Right hindlimb (tissue), 1 donor: ENCODE data around the gene XRCC6.
"Not testable (repeated sequence)": the region's sequence is repeated elsewhere in the genome, so short reads cannot be mapped to it uniquely, and the experiment has no call there.

Experiments used
- DNase-seq: peaks from one replicate; pipeline ENCODE4 v3.0.0-alpha.2; 2018

The XRCC6 gene

DNA sequence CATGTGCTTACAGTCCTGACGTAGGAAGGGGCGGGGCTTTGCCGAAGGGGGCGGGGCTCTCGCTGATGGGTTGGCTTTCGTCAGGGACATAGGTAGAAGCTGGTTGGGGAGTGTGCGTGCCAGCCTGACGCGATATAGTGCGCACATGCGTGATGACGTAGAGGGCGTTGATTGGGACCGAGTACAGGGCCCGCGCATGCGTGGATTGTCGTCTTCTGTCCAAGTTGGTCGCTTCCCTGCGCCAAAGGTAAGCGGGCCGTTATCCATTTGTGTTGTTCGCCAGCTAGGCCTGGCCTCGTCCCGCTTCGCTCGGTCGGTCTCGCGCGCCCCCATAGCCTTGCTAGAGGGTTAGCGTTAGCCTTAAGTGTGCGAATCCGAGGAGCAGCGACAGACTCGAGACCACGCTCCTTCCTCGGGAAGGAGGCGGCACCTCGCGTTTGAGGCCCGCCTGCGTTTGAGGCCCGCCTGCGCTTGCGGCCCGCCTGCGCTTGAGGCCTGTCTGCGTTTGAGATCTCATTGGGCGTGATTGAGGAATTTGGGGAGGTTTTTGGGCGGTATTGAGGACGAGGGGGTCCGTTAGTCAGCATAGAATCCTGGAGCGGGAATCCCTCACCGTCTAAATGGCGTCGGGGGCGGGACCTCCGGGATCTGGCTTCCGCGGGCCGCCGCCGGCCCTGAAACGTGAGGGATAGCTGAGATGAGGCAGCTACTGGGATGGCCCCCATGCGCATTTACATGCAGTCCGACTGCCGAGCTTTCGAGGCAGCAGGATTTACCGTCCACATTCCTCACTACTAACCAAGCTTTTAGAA, at the start of gene XRCC6:
Gene XRCC6 (plus strand): TSS at position 197 of the 812 bp plus-strand sequence. CDS start 710 bp downstream, outside the sequence.
- DNase-seq = peak; percentile 100

DNA sequence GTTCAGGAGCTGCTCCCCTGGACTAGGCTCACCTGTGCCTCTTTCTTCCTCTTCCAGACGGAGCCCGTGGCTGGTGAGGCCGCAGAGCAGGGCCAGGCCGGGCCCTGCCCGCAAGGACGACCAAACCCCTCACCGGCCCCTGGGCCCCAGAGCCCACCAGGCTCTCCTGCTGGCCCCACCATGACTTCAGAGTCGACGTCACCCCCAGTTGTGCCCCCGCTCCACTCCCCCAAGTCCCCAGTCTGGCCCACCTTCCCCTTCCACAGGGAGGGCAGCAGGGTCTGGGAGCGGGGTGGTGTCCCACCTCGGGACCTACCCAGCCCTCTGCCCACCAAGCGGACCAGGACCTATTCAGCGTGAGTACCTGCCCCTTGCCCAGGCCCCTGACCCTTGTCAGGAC, 49.3 kb upstream of the XRCC6 start:
- DNase-seq = no peak

DNA sequence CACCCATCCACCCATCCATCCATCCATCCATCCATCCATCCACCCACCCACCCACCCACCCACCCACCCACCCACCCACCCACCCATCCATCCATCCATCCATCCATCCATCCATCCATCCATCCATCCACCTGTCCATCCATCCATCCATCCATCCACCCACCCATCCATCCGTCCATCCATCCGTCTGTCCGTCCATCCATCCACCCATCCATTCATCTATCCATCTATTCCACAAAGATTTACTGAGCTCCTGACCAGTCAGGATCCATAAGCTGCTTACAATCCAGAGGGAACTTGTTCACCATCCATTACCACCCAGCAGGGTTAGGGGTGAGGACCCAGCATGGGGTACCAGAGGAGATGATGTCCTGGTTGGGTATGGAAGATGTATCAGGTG, 48.8 kb upstream of the XRCC6 start:
- not testable (repeated sequence) for DNase-seq

DNA sequence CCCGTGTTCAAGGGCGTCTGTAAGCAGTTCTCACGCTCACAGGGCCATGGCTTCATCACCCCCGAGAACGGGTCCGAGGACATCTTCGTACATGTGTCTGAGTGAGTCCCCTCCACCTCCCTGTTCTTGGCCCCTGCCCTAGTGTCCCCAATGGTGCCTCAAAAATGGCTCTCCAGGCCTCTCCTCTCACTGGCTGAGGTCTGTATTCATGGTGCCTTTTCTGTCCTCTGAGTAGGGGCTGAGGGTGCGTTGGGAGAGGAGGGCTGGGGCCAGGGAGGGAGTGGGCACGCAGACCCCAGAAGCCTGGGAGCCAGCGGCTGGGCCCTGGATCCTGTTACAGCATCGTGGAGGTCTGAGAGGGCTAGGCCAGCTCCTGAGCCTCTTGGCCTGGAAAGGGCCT, 47.4 kb upstream of the XRCC6 start:
- no peak for DNase-seq

DNA sequence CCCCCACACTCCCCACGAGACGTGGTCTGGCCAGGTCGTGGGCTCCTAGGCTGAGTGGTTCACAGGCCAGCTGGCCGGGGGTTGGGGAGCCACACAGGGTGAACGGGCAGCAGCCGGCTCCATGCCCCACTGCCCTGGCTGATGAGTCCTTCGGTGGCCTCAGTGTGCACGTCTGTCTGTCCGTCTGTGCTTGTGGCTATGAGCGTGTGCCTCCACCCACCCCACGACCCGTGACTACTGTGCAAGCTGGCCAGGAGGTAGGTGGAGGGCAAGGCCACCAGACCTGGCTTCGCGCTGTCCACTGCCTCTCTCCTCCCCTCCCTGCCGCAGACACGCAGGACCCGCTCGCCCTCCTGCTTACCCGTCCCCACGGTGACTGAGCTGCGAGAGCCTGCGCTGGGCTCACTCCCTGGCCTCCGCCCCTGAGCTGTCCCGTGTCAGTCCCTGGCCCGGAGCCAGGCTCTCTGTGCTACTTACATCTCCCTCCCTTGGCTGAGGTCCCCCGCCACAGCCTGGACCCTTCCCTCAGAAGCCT, 46.2 kb upstream of the XRCC6 start:
- DNase-seq = peak; percentile 44

DNA sequence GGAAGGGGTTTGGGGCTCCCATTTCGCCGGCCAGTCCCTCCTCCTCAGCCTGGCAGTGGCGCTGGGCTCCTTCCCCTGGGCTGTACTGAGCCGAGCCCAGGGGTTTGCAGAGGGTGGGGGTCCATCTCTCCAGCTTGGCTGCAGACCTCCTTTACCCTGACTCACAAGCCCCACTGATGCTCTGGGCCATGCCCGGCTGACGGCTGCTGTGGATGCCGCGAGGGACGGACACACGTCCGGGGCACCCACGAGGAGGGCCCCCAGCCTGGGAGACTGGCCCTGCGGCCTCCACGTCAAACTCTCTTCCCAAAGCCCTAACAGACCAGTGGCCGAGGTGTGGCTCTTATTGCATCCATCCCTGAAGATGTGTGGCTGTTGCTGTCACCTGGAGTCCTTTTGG, 45.6 kb upstream of the XRCC6 start:
- no peak for DNase-seq

DNA sequence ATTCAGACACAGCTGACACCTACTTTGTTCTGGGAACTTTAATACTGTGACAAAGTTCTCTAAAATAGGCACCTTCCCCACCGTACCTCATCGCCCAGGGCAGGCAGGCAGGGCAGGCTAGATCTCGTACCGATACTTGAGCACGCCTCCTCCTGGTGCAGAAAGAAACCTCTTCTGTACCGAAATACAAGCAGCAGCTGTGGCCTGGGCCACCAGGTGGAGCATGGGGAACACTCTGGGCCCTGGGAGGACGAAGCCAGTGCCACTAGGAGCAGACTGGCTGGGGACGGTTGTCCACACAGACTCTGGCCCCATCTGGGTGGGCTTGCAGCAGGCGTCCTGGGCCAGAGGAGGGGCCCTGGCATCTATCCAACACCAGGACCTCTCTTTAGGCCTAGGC, 44.2 kb upstream of the XRCC6 start:
- peak; percentile 49 for DNase-seq

DNA sequence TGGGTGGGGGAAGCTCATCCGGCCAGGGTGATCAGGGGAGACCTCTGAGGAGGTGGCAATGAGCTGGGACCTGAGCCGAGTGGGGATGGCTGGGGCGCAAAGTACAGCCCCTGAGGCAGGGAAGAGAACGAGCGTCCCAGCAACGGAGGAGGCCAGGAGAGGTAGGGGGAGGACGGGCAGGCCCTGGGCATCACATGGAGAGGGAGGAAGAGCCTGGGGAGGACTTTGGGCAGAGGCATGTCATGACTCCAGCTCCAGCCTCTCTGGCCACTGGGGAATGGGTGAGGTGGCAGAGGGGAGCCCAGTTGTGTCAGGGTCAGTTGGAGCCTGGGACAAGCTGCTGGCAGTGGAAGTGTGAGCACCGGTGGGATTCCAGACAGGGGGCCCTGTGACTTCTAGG, 43.0 kb upstream of the XRCC6 start:
- no peak for DNase-seq

DNA sequence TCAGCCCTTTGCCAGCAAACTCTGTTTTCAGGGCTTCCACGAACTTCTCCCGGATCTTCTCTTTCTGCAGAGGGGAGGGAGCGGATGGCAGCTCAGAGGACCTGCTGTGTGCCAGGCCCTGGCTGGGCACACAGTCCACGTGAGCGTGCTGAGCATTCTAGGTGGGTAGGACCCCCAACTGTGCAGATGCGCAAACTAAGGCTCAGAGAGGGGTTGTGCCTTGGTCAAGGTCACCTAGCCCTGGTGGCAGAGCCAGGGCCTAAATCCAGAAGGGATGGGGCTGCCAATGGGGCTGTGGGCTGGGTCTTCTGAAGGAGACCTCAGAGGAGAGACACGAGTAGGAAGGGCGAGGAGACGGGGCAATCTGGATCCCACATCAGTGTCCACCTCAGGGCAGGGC, 42.3 kb upstream of the XRCC6 start:
- no peak for DNase-seq

DNA sequence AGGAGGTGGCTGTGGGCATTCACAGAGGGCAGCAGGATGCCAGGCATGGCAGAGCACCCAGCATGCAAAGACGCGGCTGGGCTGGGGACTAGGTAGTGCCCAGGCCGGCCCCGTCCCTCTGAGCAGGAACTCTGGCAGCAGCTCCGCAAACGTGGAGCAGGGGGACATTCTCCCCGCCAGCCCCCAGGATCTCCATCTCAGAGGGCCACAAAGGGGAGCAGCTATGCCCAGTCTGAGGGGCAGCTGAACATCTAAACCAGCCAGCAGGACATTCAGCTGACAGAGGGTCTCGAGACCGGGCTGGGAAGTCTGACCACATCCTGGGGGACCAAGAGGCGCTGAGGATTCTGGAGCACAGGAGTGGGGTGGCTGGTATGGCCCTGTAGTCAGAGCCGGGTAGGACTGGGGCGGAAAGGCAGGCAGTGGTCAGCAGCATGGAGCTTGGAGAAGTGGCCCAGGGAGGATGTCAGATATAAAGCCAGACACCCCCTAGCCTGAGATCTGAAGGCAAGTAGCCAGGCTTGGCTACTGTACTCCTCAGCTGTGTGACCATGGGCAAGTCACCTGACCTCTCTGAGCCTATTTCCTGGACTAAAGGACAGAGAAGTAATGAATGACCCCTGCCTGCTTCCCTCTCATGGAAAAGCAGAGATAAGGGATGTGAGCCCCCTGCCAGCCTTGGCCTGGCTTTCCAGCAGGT, 41.6 kb upstream of the XRCC6 start:
- DNase-seq = no peak

DNA sequence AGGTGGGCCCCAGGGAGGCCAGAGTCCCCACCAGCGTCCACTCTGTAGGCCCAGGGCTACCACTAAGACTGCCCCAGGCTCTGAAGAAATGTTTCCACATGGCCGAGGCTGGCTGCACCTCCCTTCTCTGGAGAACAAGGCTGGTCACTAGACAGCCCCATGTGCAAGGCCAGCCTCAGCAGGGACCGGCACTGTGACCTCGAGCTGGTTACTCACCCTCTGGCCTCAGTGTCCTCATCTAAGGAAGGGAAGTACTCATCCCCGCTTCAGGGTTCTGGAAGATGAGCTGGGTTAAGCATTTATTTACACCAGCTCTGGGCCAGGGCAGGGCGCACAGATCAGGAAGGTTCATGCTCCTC, 41.1 kb upstream of the XRCC6 start:
- DNase-seq = no peak

DNA sequence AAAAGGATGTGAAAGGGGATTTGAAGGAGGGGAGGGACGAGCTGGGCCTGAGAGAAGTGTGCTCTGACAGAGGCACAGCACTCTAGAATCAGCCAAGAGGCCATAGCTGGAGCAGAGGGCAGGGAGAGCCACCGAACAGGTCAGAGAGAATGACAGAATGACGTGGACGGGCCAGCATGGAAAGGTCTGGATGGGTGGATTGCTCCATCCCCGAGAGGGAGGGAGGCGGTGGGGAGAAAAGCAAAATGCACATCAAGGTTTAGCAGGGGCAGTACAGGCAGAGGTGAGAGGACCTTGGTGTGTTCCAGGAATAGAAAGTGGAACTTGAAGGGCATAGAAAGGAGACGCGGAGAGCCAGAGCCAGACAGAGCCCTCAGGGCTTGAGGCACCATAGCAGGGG, 38.4 kb upstream of the XRCC6 start:
- no peak for DNase-seq

DNA sequence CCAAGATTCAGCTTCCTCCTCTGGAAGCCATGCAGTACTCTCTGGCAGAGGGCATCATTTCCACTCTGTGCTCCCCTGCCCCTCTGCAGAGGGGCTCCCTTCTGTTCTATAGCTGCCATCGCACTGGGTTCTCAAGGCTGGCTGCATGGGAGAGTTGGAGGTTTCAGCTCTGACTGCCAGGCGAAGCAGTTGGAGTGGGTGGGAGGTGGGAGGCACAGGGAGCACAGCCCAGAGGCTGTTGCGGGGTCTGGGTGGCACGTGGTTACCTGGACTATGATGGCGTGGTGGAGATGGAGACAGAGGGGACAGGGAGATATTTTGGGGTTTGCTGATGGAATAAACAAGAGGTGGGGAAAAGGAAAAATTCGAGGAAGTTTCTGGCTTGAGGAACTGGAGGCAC, 36.2 kb upstream of the XRCC6 start:
- DNase-seq = no peak

DNA sequence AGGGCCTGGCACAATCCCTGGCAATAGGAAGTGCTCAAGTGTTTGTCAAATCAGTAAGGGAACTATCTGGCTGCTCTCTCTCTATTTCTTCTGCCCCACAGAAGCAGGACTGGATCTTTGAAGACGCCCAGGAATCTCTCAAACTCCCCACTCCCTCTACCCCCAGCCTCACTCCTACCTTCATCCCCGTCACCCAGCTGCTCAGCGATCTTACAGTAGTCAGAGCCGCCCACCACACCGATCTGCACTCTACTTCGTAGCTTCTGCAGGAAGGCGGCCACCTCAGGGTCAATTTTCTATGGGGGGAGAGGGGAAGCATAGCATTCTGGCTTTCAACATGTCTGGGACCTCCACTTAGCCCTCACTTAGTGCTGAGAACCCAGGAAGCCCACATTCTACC, 35.2 kb upstream of the XRCC6 start:
- DNase-seq = no peak

DNA sequence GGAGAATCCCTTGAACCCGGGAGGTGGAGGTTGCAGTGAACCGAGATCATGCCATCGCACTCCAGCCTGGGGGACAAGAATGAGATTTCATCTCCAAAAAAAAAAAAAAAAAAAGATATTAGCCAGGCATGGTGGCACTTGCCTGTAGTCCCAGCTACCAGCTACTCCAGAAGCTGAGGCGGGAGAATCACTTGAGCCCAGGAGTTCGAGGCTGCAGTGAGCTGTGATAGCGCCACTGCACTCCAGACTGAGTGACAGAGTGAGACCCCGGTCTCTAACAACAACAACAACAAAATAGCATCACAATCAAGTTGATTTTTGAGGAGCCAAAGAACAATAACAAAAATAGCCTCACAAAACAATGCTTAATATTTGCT, 33.8 kb upstream of the XRCC6 start:
- no peak for DNase-seq

DNA sequence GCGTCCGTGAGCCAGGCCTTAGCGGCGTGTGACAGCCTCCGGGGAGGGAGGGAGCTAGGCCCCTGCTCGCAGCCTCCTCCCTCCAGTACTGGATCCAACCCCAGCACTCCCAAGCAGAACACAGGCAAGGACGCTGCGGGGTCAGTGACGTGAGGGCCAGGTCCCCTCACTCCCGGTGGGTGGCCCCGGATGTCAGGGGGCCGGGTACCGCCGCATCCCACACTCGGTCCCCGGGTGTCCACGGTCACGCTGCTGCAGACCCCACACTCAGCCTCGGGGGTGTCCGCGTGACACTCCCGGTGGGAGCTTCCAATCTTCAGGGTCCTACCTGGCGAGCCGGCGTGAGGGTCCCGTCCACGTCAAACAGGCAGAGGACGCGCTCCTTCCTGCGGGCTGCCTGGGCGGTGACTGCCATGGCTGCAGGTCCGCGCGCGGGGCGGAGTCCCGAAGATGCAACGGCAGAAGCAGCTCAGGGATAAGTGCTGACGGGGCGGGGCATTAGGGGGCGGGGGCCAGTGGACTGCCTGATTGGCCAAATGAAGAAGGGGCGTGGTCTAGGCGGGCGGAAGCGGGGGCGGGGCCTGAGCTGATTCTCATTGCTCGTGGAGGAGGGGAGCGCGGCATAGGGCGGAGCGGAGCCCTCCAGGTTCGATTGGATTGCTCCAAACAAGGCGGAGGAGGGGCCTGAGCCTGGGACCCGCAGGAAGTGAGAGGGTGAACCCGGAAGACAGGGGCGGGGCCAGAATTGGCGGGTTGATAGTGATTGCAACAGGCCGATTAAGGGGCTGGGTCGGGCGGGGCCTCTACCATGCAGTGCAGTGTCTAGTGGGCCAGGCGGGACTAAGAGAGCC, 31.5 kb upstream of the XRCC6 start, which contains the start of gene PMM1:
Gene PMM1 (minus strand): TSS at position 450 of the 851 bp plus-strand sequence. CDS start 35 bp downstream, at position 415.
- peak; percentile 100 for DNase-seq

DNA sequence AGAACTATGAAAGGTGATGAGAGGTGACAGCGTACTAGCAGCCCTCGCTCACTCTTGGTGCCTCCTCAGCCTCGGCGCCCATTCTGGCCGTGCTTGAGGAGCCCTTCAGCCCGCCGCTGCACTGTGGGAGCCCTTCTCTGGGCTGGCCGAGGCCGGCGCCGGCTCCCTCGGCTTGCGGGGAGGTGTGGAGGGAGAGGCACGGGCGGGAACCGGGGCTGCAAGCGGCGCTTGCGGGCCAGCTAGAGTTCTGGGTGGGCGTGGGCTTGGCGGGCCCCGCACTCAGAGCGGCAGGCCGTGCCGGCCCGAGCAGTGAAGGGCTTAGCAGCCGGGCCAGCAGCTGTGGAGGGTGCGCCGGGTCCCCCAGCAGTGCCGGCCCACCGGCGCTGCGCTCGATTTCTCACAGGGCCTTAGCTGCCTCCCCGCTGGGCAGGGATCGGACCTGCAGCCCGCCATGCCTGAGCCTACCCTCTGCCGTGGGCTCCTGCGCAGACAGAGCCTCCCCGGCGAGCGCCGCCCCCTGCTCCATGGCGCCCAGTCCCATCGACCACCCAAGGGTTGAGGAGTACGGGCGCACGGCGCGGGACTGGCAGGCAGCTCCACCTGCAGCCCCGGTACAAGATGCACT, 27.6 kb upstream of the XRCC6 start:
- DNase-seq = not testable (repeated sequence)

DNA sequence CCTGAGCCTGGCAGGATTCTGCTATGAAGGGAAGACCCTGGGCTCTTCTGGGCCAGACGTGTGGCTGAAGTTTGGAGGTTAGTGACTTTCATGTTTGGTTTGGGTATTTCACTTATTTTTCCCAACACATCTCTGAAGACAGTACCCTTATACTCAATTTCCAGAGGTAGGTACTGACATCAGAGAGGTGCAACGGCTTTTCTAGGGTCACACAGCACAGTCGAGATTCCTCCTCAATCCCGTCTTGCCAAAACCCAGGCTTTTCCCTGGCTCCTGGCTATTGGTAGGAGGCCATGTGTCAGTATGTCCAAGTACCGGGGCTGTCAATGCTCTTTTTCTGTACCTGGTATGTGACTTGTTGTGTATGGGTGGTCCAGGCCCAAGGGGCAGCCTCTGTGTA, 25.4 kb upstream of the XRCC6 start:
- no peak for DNase-seq

DNA sequence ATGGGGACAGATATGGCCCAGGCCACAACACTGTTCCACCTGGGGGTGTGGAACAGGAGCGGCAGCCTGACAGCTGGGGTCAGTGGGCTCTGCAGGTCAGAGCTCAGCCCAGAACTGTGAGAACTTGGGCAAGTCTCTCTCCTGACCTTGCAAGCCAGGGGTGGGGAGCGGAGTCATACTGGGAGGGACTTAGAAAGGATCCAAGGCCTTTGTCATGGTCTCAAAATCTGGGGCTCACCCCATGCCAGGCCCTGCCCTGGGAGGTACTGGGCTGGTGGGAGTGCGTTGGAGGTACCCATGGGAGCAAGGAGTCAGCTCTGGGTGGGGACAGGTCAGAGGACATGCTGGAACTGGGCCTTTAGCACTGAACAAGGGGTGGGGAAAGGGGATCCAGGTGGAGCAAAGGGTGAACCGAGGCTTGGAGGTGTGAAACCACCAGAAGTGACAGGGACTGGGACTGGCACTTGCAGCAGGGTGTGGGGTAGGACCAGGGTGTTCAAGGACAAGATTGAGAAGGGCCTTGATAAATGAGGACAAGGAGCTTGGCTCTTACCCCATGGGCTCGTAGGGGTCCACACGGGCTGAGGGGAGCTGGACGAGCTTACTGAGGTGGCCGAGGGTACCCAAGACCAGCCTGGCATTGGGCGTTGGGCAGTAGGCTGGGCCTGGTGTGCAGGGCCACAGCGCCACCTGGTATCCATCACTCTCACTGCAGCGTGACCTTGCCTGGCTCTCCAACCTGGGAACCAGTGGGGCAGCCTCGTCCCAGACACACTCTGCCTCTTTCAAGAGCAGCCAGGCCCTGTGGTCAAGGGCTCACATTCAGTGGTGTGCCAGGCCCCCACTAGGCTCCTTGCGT, 24.1 kb upstream of the XRCC6 start:
- peak; percentile 52 for DNase-seq

DNA sequence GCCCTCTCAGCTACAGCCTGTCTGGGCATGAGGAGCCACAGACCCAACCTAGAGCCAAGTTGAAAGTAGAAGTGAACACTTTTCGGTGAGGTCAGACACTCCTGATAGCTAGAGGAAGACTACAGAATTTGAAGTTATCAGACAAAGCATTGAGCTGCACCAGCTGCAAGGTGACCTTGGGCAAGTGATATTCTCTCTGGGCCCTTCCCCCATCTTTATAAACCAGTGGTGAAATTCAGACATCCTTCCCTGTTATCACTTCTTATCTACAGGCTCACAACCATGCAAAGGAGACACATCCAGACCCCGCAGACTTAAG, 23.5 kb upstream of the XRCC6 start:
- DNase-seq = no peak

DNA sequence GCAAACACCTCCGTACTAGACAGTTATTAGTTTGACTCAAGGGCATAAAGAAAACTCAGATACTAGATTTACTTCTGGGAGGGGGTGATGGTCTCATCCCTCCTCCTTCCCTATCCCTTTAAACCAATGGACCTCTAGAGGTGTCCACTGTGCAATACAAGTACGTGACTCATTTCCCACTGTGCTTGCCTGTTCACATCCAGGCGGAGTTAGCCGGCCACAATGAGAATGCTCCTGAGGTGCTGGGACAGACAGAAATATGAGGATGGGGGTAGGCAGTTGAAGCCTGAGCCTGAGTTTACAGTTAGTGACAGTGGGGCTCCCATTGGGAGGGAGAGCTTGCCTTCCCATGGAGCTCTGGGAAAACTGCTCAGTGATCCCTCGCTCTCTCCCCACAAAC, 23.0 kb upstream of the XRCC6 start:
- DNase-seq = no peak
